CD4-positive, alpha-beta T cell (primary cell): ENCODE results near the gene NPLOC4. TPM values are rescaled to one million over a fixed set of nuclear protein-coding genes. Genes with fewer than 3 reads are reported as not detected.

ENCODE experiments used
- ATAC-seq: fragments of 200-7000 bp; cut with Tn5 transposase; one replicate; pipeline ENCODE4 v1.10.0; 2022; ENCODE audit warnings: mild to moderate bottlenecking; ENCODE audit not compliant: poor library complexity
- CTCF ChIA-PET: fragments of 350-600 bp; sonication (Branson Sonifier 250); formaldehyde crosslinking; loops from one replicate; lab custom pipeline; 2021; ENCODE audit warnings: antibody characterized with exemption, inconsistent platforms; lab: Charles Lee
- POLR2A ChIA-PET: fragments of 350-600 bp; sonication (Branson Sonifier 250); formaldehyde crosslinking; loops from one replicate; lab custom pipeline; 2021; ENCODE audit warnings: antibody characterized with exemption, inconsistent platforms; lab: Charles Lee
- DNase-seq, 14 experiments: peaks; one replicate each; pipeline ENCODE4 v3.0.0-alpha.2; 2013 to 2020; ENCODE audit warnings: mixed read lengths in 2 of 14
- H3K27ac ChIP-seq, 2 donors: one replicate each; pipeline versions ENCODE4 v1.5.1 to v1.7.0; 2013; ENCODE audit warnings: low read length in 2 of 2, low read depth in 1 of 2, mild to moderate bottlenecking in 1 of 2
- H3K27me3 ChIP-seq, 2 experiments: 1 replicate in 1 of 2; 2 replicates in 1 of 2; pipeline versions ENCODE4 v1.6.1 to v1.7.0; 2013; ENCODE audit warnings: low read length in 2 of 2, control low read depth in 1 of 2, mild to moderate bottlenecking in 1 of 2, moderate library complexity in 1 of 2; ENCODE audit not compliant: insufficient read depth in 2 of 2, control insufficient read depth in 1 of 2
- H3K36me3 ChIP-seq: one replicate; pipeline ENCODE4 v1.6.1; 2013; ENCODE audit warnings: low read length, control low read depth; ENCODE audit not compliant: insufficient read depth
- H3K4me1 ChIP-seq: one replicate; pipeline ENCODE4 v1.6.1; 2013; ENCODE audit warnings: low read length, control low read depth; ENCODE audit not compliant: insufficient read depth
- H3K4me3 ChIP-seq: one replicate; pipeline ENCODE4 v1.5.1; 2013; ENCODE audit warnings: mild to moderate bottlenecking, low read length, moderate library complexity
- H3K9me3 ChIP-seq, 2 experiments: 1 replicate in 1 of 2; 2 replicates in 1 of 2; pipeline versions ENCODE4 v1.6.1 to v1.7.0; 2013; ENCODE audit warnings: low read length in 2 of 2, mild to moderate bottlenecking in 2 of 2, control low read depth in 1 of 2, moderate library complexity in 1 of 2; ENCODE audit not compliant: control insufficient read depth in 1 of 2, insufficient read depth in 1 of 2
- H3K27ac Mint-ChIP-seq: one replicate; pipeline ENCODE4 v1.8.0; 2020; ENCODE audit warnings: mixed read lengths
- H3K27me3 Mint-ChIP-seq: one replicate; pipeline ENCODE4 v1.8.0; 2021; ENCODE audit warnings: mixed read lengths
- H3K36me3 Mint-ChIP-seq: one replicate; pipeline ENCODE4 v1.8.0; 2021; ENCODE audit warnings: low read depth, mixed read lengths
- H3K4me1 Mint-ChIP-seq: one replicate; pipeline ENCODE4 v1.8.0; 2021; ENCODE audit warnings: low read depth, mixed read lengths
- H3K4me3 Mint-ChIP-seq: one replicate; pipeline ENCODE4 v1.8.0; 2020; ENCODE audit warnings: mild to moderate bottlenecking, mixed read lengths
- H3K9me3 Mint-ChIP-seq: one replicate; pipeline ENCODE4 v1.8.0; 2020; ENCODE audit warnings: mixed read lengths
- intact Hi-C, 2 experiments: fragments of 100-400 bp; cut with DNase I in 1 of 2; cut with micrococcal nuclease in 1 of 2; formaldehyde crosslinking; loops; one replicate each; pipeline versions ENCODE4 v1.15.1 to v1.9.0; 2023 to 2025; cut with DNase I, micrococcal nuclease
- total RNA-seq, 174 experiments: library from RNA in 2 of 174; stranded (reverse) in 2 of 174; gene quantifications; one replicate each; pipeline ENCODE4 v1.2.3 and lab custom pipeline; 2021 to 2026
- TF ChIP-seq, protein P1 (sequence below): fragments of 200-600 bp; IDR thresholded peaks from one replicate; pipeline ENCODE4 v1.8.0; 2022; ENCODE audit warnings: antibody characterized with exemption, mild to moderate bottlenecking

Gene NPLOC4
- total RNA-seq, 2 experiments from 2014 or later = 61.0 to 62.4 TPM

DNA sequence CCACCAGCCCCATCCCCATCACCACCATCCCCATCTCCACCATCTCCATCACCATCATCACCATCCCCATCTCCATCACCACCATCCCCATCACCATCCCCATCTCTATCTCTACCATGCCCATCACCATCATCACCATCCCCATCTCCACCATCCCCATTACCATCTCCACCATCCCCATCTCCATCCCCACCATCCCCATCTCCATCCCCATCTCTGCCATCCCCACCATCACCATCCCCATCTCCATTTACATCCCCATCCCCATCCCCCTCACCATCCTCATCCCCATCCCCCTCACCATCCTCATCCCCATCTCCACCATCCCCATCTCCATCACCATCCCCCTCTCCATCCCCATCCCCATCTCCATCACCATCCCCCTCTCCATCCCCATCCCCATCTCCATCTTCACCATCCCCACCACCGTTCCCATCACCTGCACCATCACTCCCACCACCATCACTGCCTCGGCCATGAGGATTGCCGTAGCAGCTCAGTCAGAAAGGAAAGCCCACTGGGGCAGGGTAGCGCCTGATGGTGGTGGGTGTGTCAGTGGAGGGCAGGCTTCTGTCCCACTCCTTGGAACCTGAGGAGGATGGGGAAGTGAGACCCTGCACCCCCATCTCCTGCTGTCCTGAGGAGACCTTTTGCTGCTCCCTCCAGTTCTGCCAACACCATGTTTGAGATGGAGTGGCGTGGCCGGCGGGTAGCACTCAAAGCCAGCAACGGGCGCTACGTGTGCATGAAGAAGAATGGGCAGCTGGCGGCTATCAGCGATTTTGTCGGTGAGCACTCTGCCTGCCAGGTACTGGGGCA is 101.2 kb downstream of the NPLOC4 start:
- POLR2A ChIA-PET = interaction anchor here (0.9 kb wide), 1 partner anchor 17 kb away, joined by 3 read pairs; the partner anchor contains the start of gene FAAP100
- no peak for ATAC-seq
- Histone ChIP-seq H3K36me3 (peaks cover 10% of the 10 kb centered on the region), H3K9me3 (peaks cover 0 to 30% of the 10 kb centered on the region in 2 experiments), H3K4me3 (no peak overlapping the region), H3K27ac (no peak overlapping the region), H3K27me3 (peaks cover 34 to 51% of the 10 kb centered on the region in 2 experiments), H3K4me1 (peaks cover 9% of the 10 kb centered on the region)
- no peak for DNase-seq
- Mint-ChIP-seq H3K4me1 (no peaks in the 10 kb centered on the region), H3K27me3 (peaks cover 32% of the 10 kb centered on the region), H3K9me3 (no peaks in the 10 kb centered on the region), H3K27ac (no peak overlapping the region), H3K36me3 (no peaks in the 10 kb centered on the region), H3K4me3 (no peak overlapping the region)
- intact Hi-C loops = no loop called here
- CTCF ChIA-PET = interaction anchor here (0.8 kb wide), 1 partner anchor 17 kb away, joined by 5 read pairs; no protein-coding TSS in a partner anchor
- TF ChIP-seq, protein P1, sequence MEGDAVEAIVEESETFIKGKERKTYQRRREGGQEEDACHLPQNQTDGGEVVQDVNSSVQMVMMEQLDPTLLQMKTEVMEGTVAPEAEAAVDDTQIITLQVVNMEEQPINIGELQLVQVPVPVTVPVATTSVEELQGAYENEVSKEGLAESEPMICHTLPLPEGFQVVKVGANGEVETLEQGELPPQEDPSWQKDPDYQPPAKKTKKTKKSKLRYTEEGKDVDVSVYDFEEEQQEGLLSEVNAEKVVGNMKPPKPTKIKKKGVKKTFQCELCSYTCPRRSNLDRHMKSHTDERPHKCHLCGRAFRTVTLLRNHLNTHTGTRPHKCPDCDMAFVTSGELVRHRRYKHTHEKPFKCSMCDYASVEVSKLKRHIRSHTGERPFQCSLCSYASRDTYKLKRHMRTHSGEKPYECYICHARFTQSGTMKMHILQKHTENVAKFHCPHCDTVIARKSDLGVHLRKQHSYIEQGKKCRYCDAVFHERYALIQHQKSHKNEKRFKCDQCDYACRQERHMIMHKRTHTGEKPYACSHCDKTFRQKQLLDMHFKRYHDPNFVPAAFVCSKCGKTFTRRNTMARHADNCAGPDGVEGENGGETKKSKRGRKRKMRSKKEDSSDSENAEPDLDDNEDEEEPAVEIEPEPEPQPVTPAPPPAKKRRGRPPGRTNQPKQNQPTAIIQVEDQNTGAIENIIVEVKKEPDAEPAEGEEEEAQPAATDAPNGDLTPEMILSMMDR = no peak

DNA sequence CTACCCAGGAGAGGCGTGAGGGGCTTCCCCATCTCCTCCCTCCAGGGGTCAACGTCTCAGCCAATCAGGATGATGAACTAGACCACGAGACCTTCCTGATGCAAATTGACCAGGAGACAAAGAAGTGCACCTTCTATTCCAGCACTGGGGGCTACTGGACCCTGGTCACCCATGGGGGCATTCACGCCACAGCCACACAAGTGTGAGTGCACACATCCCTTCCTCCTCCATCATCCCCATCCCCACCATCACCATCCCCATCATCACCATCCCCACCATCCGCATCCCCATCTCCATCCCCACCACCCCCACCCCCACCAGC is 101.9 kb downstream of the NPLOC4 start:
- H3K9me3 ChIP-seq = peaks cover 0 to 30% of the 10 kb centered on the region in 2 experiments
- H3K27me3 ChIP-seq = peaks cover 34 to 51% of the 10 kb centered on the region in 2 experiments
- H3K4me1 Mint-ChIP-seq = no peaks in the 10 kb centered on the region
- ATAC-seq (no peak), DNase-seq (no peak)
- H3K36me3 Mint-ChIP-seq = no peaks in the 10 kb centered on the region
- TF ChIP-seq, protein P1 = no peak
- intact Hi-C loops = no loop called here
- H3K9me3 Mint-ChIP-seq = no peaks in the 10 kb centered on the region
- H3K4me1 ChIP-seq = peaks cover 9% of the 10 kb centered on the region
- H3K27me3 Mint-ChIP-seq = peaks cover 32% of the 10 kb centered on the region
- H3K27ac Mint-ChIP-seq = no peak overlapping the region
- no peak overlapping the region for H3K27ac ChIP-seq
- CTCF ChIA-PET = interaction anchor here (1.0 kb wide), 1 partner anchor 16 kb away, joined by 3 read pairs; no protein-coding TSS in a partner anchor
- no peak overlapping the region for H3K4me3 ChIP-seq
- no peak overlapping the region for H3K4me3 Mint-ChIP-seq
- H3K36me3 ChIP-seq = peaks cover 2% of the 10 kb centered on the region
- POLR2A ChIA-PET = no interaction called here

DNA sequence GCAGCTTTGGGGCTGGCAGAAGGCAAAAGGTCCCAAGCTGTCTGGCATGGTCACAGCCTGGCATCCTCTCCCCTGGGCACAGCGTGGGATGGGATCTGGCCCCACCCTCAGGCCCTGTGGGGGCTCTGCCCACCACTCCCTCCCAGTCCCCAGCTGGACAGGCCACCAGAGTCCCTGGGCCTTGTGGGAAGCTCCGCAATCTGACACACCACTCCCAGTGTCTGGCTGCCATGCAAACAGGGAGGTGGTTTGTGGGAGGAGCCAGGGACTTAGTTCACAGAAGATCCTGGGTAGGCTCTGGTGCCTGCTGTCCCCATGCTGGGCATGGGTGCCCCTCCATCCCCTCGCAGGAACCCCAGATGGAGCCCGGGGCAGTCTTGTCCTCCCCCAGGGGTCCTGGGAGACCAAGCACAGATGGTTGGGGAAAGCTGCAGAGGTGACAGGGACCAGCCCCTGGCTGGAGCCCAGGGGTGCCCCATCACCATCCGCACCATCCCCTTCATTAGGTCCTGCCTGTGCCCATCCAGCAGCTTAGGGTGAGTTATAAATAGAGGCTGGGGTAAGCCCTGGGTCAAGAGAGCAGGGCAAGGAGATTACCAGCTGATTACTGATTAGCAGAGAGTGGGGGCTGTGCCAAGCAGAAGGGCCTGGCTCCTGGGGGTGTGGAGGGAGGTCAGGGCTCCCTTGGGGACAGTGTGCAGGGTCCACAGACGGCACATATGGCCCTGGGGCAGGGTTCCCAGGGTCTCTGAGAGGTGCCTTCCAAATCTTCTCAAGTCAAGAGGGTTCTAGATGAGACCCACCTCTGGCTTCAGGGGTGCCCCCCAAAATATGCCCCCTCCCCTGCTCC is 102.5 kb downstream of the NPLOC4 start:
- Histone ChIP-seq H3K27me3 (peaks cover 34 to 51% of the 10 kb centered on the region in 2 experiments), H3K4me1 (peaks cover 9% of the 10 kb centered on the region), H3K4me3 (no peak overlapping the region), H3K27ac (no peak overlapping the region), H3K9me3 (peaks cover 0 to 30% of the 10 kb centered on the region in 2 experiments), H3K36me3 (no peaks in the 10 kb centered on the region)
- peaks cover 32% of the 10 kb centered on the region for H3K27me3 Mint-ChIP-seq
- ATAC-seq (no peak), DNase-seq (no peak)
- TF ChIP-seq, protein P1 = no peak
- no peaks in the 10 kb centered on the region for H3K4me1 Mint-ChIP-seq
- H3K36me3 Mint-ChIP-seq = no peaks in the 10 kb centered on the region
- H3K4me3 Mint-ChIP-seq = no peak overlapping the region
- no peaks in the 10 kb centered on the region for H3K9me3 Mint-ChIP-seq
- ChIA-PET POLR2A (interaction anchor here (0.8 kb wide), 1 partner anchor 15 kb away, joined by 3 read pairs; no protein-coding TSS in a partner anchor), CTCF (interaction anchor here (1.0 kb wide), 1 partner anchor 15 kb away, joined by 3 read pairs; no protein-coding TSS in a partner anchor)
- intact Hi-C loops = no loop called here
- H3K27ac Mint-ChIP-seq = no peak overlapping the region
